Neural cell (in vitro differentiated cells): Measurements from ENCODE around the gene EMID1. TPM values are rescaled to one million over a fixed set of nuclear protein-coding genes. Genes with fewer than 3 reads are reported as not detected.

Experiments used
- H2AFZ ChIP-seq: fragments of 200-600, 300-800 bp; sonication (generic), shearing (Covaris generic); 2 replicates; pipeline ENCODE4 v1.6.0; 2014; ENCODE audit warnings: low read depth, mild to moderate bottlenecking, antibody characterized with exemption, low read length, moderate library complexity
- H3F3A ChIP-seq: fragments of 200-600 bp; shearing (Covaris generic); 2 replicates; pipeline ENCODE4 v1.6.1; 2016; ENCODE audit warnings: mild to moderate bottlenecking, moderate library complexity, mixed read lengths, antibody characterized with exemption, low read length; ENCODE audit not compliant: insufficient read depth, poor library complexity, severe bottlenecking
- H3K27ac ChIP-seq: fragments of 200-600, 300-800 bp; sonication (generic), shearing (Covaris generic); 2 replicates; pipeline ENCODE4 v1.5.1; 2014; ENCODE audit warnings: mild to moderate bottlenecking, low read length, moderate library complexity
- H3K27me3 ChIP-seq: fragments of 300-800, 200-600 bp; sonication (generic), shearing (Covaris generic); 2 replicates; pipeline ENCODE4 v1.6.0; 2014; ENCODE audit warnings: mild to moderate bottlenecking, low read depth, low read length, moderate library complexity; ENCODE audit not compliant: insufficient read depth
- H3K36me3 ChIP-seq: fragments of 300-800, 200-600 bp; sonication (generic), shearing (Covaris generic); 2 replicates; pipeline ENCODE4 v1.5.1; 2014; ENCODE audit warnings: mild to moderate bottlenecking, antibody characterized with exemption, low read length, moderate library complexity; ENCODE audit not compliant: insufficient read depth
- H3K4me2 ChIP-seq: fragments of 300-800, 200-600 bp; sonication (generic), shearing (Covaris generic); 2 replicates; pipeline ENCODE4 v1.6.0; 2014; ENCODE audit warnings: mild to moderate bottlenecking, low read length
- H3K4me3 ChIP-seq: fragments of 300-800, 200-600 bp; sonication (generic), shearing (Covaris generic); 2 replicates; pipeline ENCODE4 v1.5.1; 2014; ENCODE audit warnings: mild to moderate bottlenecking, low read length, moderate library complexity
- H3K79me2 ChIP-seq: fragments of 200-600 bp; shearing (Covaris generic); replicated peaks from 2 replicates; pipeline ENCODE4 v1.6.0; 2014; ENCODE audit warnings: mild to moderate bottlenecking, low read length, moderate library complexity; ENCODE audit not compliant: insufficient read depth
- H3K9ac ChIP-seq: fragments of 300-800, 200-600 bp; sonication (generic), shearing (Covaris generic); 2 replicates; pipeline ENCODE4 v1.6.1; 2016; ENCODE audit warnings: mild to moderate bottlenecking, low read length, mixed read lengths
- H3K9me2 ChIP-seq: fragments of 200-600 bp; shearing (Covaris generic); 2 replicates; pipeline ENCODE4 v1.6.1; 2016; ENCODE audit warnings: mild to moderate bottlenecking, low read length, mixed read lengths; ENCODE audit not compliant: insufficient read depth
- H3K9me3 ChIP-seq: fragments of 200-600, 300-800 bp; sonication (generic), shearing (Covaris generic); 2 replicates; pipeline ENCODE4 v1.6.1; 2016; ENCODE audit warnings: mild to moderate bottlenecking, mixed run types, low read length, moderate library complexity, mixed read lengths
- H4K20me1 ChIP-seq: fragments of 200-600 bp; shearing (Covaris generic); 2 replicates; pipeline ENCODE4 v1.6.1; 2016; ENCODE audit warnings: mild to moderate bottlenecking, mixed run types; ENCODE audit not compliant: insufficient read depth
- EP300 ChIP-seq: fragments of 450-650 bp; conservative IDR thresholded peaks from 2 replicates; pipeline ENCODE4 v1.6.1; 2014; ENCODE audit warnings: antibody characterized with exemption, mild to moderate bottlenecking, moderate library complexity; ENCODE audit not compliant: poor library complexity, severe bottlenecking
- EZH2 ChIP-seq: fragments of 200-600, 300-800 bp; shearing (Covaris generic), sonication (generic); IDR thresholded peaks from 2 replicates; pipeline ENCODE4 v1.6.1; 2014; ENCODE audit warnings: antibody characterized with exemption, low read length, borderline replicate concordance, mild to moderate bottlenecking; ENCODE audit not compliant: insufficient read depth, poor library complexity, severe bottlenecking
- MXI1 ChIP-seq: fragments of 450-650 bp; conservative IDR thresholded peaks from 2 replicates; pipeline ENCODE4 v1.6.1; 2014; ENCODE audit warnings: antibody characterized with exemption, mild to moderate bottlenecking; ENCODE audit not compliant: poor library complexity, severe bottlenecking
- POLR2AphosphoS5 ChIP-seq: IDR thresholded peaks from 2 replicates; pipeline ENCODE4 v1.6.1; 2012
- RAD21 ChIP-seq: fragments of 450-650 bp; conservative IDR thresholded peaks from 2 replicates; pipeline ENCODE4 v1.6.1; 2014; ENCODE audit warnings: antibody characterized with exemption, mild to moderate bottlenecking, moderate library complexity
- SMC3 ChIP-seq: fragments of 450-650 bp; conservative IDR thresholded peaks from 2 replicates; pipeline ENCODE4 v1.6.1; 2014; ENCODE audit warnings: antibody characterized with exemption, mild to moderate bottlenecking, moderate library complexity; ENCODE audit not compliant: poor library complexity
- TAF1 ChIP-seq: IDR thresholded peaks from 2 replicates; pipeline ENCODE4 v1.6.1; 2012; ENCODE audit warnings: low read depth
- polyA plus RNA-seq: library from polyadenylated mRNA; depleted of rRNA; stranded (reverse); fragments of >200 nt; gene quantifications from 2 replicates; pipeline ENCODE4 v1.2.3, GENCODE V29; 2014
- TF ChIP-seq, protein P1 (sequence below): IDR thresholded peaks from 2 replicates; pipeline ENCODE4 v1.6.1; 2012; ENCODE audit warnings: borderline replicate concordance
- TF ChIP-seq, protein P2 (sequence below): fragments of 450-650 bp; IDR thresholded peaks from 2 replicates; pipeline ENCODE4 v1.5.1; 2014; ENCODE audit warnings: antibody characterized with exemption, mild to moderate bottlenecking, moderate library complexity; ENCODE audit not compliant: poor library complexity, severe bottlenecking

EMID1 gene
- polyA plus RNA-seq, 1 donor from 2014 or later, result 14.1 TPM

DNA sequence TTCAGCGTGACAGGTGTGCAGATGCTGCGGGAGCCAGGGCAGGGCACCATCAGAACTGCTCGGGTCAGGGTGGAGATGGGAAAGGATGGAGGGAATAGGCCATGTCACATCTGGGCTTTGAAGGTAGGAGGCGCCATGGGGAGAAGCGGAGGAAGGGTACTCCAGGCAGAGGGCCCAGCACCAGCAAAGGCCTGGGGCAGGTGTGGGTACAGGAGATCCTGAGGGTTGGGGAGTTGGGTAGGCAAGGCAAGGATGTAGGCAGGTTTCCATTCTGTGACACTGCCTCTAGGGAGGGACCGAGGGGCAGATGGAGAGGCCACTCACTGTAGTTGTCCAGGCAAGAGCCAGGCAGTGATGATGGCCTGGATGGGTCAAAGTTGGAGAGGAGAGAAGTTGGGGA, 8.5 kb downstream of the EMID1 start:
- no peak overlapping the region for H3K4me3 ChIP-seq
- H4K20me1 ChIP-seq, result no peaks in the 10 kb centered on the region
- TF ChIP-seq EZH2 (no peak), TAF1 (no peak), EP300 (no peak), MXI1 (no peak), POLR2AphosphoS5 (no peak), SMC3 (no peak), RAD21 (no peak)
- TF ChIP-seq, protein P1, sequence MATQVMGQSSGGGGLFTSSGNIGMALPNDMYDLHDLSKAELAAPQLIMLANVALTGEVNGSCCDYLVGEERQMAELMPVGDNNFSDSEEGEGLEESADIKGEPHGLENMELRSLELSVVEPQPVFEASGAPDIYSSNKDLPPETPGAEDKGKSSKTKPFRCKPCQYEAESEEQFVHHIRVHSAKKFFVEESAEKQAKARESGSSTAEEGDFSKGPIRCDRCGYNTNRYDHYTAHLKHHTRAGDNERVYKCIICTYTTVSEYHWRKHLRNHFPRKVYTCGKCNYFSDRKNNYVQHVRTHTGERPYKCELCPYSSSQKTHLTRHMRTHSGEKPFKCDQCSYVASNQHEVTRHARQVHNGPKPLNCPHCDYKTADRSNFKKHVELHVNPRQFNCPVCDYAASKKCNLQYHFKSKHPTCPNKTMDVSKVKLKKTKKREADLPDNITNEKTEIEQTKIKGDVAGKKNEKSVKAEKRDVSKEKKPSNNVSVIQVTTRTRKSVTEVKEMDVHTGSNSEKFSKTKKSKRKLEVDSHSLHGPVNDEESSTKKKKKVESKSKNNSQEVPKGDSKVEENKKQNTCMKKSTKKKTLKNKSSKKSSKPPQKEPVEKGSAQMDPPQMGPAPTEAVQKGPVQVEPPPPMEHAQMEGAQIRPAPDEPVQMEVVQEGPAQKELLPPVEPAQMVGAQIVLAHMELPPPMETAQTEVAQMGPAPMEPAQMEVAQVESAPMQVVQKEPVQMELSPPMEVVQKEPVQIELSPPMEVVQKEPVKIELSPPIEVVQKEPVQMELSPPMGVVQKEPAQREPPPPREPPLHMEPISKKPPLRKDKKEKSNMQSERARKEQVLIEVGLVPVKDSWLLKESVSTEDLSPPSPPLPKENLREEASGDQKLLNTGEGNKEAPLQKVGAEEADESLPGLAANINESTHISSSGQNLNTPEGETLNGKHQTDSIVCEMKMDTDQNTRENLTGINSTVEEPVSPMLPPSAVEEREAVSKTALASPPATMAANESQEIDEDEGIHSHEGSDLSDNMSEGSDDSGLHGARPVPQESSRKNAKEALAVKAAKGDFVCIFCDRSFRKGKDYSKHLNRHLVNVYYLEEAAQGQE, result no peak
- TF ChIP-seq, protein P2, sequence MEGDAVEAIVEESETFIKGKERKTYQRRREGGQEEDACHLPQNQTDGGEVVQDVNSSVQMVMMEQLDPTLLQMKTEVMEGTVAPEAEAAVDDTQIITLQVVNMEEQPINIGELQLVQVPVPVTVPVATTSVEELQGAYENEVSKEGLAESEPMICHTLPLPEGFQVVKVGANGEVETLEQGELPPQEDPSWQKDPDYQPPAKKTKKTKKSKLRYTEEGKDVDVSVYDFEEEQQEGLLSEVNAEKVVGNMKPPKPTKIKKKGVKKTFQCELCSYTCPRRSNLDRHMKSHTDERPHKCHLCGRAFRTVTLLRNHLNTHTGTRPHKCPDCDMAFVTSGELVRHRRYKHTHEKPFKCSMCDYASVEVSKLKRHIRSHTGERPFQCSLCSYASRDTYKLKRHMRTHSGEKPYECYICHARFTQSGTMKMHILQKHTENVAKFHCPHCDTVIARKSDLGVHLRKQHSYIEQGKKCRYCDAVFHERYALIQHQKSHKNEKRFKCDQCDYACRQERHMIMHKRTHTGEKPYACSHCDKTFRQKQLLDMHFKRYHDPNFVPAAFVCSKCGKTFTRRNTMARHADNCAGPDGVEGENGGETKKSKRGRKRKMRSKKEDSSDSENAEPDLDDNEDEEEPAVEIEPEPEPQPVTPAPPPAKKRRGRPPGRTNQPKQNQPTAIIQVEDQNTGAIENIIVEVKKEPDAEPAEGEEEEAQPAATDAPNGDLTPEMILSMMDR, result no peak
- no peak overlapping the region for H2AFZ ChIP-seq
- no peaks in the 10 kb centered on the region for H3F3A ChIP-seq
- H3K27ac ChIP-seq, result no peak overlapping the region
- H3K9me2 ChIP-seq, result no peaks in the 10 kb centered on the region
- no peak overlapping the region for H3K4me2 ChIP-seq
- no peaks in the 10 kb centered on the region for H3K9me3 ChIP-seq
- no peaks in the 10 kb centered on the region for H3K27me3 ChIP-seq
- H3K9ac ChIP-seq, result no peak overlapping the region
- H3K79me2 ChIP-seq, result no peaks in the 10 kb centered on the region
- H3K36me3 ChIP-seq, result no peaks in the 10 kb centered on the region

DNA sequence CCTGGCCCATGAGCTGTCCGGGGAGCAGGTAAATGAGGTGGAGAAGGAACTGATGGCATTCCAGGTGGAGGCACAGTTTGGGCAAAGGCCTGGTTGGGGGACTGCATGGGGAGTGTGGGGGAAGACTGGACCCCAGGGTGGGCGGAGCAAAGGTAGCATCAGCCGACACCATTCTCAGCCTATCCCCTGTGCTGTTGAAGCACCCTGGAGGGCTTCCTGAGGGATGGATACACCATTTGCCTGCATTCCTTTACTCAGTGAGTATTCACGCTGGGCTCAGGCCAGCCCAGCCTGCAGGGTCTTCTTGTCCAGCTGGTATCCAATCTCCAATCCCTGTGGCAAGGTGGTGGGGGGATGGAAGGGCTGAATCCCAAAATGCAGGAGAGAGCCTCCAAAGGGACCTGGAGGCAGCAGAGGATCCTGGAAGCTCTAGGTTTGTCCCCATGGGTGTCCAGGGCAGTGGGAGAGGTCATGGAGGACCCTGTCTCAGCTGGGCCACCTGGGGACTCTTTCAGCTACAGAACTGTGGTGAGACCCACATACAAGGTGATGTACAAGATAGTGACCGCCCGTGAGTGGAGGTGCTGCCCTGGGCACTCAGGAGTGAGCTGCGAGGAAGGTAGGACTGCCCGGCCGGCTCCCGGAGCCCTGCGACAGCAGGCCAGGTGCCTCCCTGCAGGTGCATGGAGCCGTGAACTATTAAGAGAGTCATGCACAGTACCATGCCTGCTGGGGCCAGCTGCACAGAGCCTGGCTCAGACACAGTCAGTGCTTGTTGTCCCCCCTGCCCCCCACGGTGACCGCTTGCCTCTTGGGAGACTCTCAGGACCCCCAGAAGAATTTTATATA, 9.5 kb downstream of the EMID1 start:
- H3K9ac ChIP-seq, result no peak overlapping the region
- no peaks in the 10 kb centered on the region for H4K20me1 ChIP-seq
- no peaks in the 10 kb centered on the region for H3K36me3 ChIP-seq
- no peak overlapping the region for H3K4me3 ChIP-seq
- H3K27ac ChIP-seq, result no peak overlapping the region
- no peak overlapping the region for H2AFZ ChIP-seq
- no peaks in the 10 kb centered on the region for H3K9me2 ChIP-seq
- TF ChIP-seq TAF1 (no peak), RAD21 (no peak), SMC3 (no peak), MXI1 (no peak), POLR2AphosphoS5 (no peak), EZH2 (no peak), EP300 (no peak)
- TF ChIP-seq, protein P2, result no peak
- TF ChIP-seq, protein P1, result no peak
- no peaks in the 10 kb centered on the region for H3K9me3 ChIP-seq
- H3F3A ChIP-seq, result no peaks in the 10 kb centered on the region
- no peaks in the 10 kb centered on the region for H3K79me2 ChIP-seq
- no peaks in the 10 kb centered on the region for H3K27me3 ChIP-seq
- H3K4me2 ChIP-seq, result no peak overlapping the region
